HPDE6-E6E7 (cell line): ENCODE data around the gene MCRIP1.
A peak's percentile ranks its signal among the peaks of the same experiment; 100 is the strongest.
"Not testable (repeated sequence)": the region's sequence is repeated elsewhere in the genome, so short reads cannot be mapped to it uniquely, and the experiment has no call there.

Source experiments
- DNase-seq: peaks from one replicate; pipeline ENCODE4 v3.0.0; 2011; ENCODE audit warnings: missing footprints; ENCODE audit errors: extremely low spot score

MCRIP1 gene

DNA sequence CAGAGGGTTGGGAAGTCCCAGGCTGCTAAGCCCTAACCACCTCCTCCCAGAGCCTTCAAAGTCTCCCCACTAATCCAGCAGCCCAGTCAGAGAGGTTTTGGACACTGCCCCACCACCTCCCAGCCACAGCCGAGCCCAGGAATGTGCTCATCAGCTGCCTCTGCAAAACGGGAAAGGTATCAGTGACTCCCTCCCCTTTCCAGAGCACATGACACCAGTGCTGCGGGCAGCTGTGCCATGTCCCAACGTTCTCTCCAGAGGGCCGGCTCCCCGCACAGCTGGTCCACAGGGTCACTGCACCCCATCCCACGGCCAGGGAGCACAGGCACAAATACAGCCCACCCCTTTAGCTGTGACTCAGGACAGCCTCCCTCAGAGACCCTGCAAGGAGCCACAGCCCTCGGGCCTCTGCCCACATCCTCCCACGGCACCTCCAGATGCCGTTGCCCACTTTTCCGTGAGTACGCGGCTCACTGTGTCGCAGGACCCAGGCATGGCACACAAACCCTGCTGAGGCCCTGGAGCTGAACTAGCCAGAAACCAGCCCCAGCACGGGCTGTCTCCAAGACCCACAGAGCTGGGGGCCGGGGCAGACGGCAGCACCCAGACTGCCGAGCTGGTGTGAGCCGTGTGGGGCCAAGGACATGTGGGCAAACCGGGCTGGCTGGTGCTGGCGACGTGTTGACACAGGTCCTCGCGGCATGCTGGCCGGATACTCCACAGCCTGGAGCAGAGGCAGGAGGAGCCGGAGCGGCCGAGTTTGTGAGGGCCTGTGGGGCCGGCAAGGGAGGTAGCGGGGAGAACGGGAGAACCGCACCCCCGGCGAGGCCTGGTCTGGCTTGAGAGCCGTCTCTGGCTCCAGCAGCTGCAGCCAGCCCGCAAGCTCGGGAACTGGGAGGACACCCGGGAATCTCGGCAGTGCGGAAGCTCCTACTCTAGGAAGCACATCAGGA is 8.0 kb upstream of the MCRIP1 start:
- DNase-seq: peak; percentile 92

DNA sequence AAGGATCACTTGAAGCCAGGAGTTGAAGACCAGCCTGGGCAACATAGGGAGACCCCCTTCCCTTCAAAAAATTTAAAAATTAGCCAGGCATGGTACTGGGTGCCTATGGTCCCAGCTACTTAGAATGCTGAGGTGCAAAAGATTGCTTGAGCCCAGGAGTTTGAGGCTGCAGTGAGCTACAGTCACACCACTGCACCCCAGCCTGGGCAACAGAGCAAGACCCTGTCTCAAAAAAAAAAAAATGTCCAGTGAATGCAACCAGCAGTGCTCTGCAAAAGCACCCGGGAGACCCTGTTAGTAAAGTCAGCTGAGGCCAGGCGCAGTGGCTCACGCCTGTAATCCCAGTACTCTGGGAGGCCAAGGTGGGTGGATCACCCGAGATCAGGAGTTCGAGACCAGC is 7.0 kb upstream of the MCRIP1 start:
- not testable (repeated sequence) for DNase-seq

DNA sequence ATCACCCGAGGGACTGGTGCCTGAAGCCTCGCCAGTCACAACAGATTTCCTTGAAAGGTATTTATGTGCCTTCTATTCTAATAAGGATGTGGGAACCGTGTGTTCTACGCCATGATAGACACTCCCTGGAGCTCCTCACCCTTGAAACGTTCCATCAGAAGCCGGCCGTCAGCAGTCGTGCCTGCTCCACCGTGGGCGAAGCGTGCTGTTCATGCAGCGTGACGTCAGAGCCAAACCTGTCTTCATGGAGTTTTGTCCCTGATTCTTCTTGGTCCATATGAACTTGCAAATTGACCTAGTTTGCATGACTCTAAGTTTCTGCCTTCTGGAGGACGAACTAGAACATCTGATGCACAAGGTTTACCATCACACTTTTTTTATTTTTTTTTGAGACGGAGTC is 6.2 kb upstream of the MCRIP1 start:
- no peak for DNase-seq

DNA sequence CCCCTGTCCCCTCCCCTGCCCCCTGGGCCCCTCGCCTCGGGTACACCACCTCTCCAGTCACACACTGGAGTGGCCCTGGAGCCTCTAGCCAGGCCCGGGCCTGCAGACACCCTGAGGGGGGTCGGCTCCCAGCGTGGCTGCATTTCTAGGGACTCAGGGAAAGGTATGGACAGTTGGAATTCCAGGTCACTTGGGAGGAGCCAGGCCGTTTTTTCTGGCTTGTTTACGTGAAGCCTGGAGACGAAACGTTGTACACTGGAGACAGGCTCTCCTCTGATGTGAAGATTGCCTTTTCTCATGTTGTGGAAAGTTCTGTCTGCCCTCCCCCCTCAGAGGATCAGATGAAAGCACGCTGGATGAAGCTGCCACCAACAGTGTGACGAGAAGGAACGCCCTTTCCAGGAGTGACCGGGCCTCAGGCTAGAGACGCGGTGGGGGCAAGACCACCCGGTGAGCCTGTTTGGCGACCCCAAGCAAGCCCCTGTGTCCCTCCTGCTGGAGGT is 5.7 kb upstream of the MCRIP1 start:
- no peak for DNase-seq

DNA sequence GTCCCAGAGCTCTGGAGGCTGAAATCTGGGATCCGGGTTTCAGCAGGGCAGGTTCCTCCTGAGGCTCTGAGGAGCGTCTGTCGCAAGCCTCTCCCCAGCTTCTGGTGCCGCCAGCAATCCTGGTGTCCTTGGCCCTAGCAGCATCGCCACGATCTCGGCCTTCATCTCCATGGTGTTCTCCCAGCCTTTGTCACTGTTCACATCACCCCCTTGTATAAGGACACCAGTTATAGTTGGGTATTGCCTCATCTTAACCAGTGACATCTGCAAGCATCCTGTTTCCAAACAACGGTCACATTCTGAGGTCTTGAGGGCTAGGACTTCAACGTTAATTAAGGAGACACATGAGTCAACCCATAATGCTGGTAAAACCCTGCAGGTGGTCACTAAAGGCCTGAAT is 4.5 kb upstream of the MCRIP1 start:
- DNase-seq: no peak

- DNase-seq: no peak
Observed at GRCh38 chr17:81834831-81835267, 1.8 kb upstream of the MCRIP1 start, which contains the start of gene PPP1R27. Gene PPP1R27 (minus strand): TSS chr17:81835050. CDS start chr17:81834953, 97 bp downstream.

- no peak for DNase-seq
Observed at GRCh38 chr17:81833921-81834830, 1.1 kb upstream of the MCRIP1 start.

DNA sequence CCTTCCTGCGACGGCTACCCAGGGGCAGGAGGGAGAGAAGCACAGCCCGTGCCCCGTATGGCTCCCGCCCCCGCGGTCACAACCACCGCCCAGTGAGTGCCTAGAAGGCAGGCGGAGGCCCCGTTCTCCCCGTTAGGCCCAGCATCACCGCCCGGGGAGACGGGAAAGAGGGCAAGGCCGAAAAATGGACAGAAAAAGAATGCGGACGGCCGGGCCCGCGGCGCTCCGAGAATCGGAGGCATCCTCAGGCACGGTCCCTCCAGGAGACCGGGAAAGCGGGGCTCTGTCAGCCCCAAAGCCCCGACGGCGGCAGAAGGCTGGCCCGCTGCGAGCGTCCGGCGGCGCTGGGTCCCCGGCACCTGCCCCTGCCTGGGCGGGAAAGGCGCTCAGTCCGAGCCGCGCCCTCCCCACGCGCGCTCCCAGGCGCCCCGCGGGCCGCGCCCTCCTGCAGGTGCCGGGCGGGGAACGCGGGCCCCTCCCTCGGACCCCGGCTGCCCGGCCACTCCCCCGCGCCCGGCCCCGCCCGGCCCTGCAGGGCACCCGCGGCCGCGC is 407 bp downstream of the MCRIP1 start:
- no peak for DNase-seq

- DNase-seq: no peak
Observed at GRCh38 chr17:81831957-81832607, 1.0 kb downstream of the MCRIP1 start.

DNA sequence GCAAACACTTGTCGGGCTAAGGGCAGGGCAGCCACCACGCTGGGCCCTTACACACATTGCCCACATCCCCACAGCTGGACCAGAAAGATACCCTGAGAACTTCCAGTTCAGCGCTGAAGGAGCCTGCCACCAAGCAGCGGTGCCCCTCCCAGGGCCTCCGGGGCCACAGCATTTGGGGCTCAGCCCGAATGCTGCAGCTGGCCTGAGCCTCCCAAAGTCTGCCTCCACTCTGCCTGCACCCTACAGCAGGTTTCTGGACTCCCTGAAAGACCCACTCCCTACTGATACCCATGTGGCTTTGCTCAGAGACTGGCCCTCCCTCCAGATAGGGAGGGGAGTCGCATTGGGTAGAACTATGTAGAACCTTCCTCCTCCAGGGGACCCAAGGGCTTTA is 1.5 kb downstream of the MCRIP1 start:
- DNase-seq: no peak

DNA sequence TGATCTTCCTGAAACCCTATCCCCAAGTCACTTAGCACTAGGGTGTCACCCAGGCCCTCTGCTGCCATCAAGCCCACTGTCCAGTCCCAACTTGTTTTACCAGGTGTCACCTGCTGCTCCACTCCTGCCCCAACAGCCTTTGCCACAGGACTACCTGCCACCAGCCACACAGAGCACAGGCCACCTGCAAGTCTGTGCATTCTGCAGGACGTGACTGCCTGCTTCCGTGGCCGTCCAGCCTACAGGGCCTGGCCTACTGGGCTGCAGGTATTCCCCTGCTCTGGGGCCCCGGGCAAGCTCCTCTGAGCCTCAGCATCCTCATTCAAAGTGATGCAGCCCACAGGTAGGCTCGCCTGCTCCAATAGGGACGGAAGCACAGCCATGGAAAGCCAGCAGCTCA is 3.2 kb downstream of the MCRIP1 start:
- no peak for DNase-seq

- DNase-seq: no peak
Observed at GRCh38 chr17:81828656-81829055, 4.4 kb downstream of the MCRIP1 start.

GRCh38 chr17:81825841-81826466 is 7.1 kb downstream of the MCRIP1 start:
- no peak for DNase-seq

GRCh38 chr17:81824595-81824994 is 8.5 kb downstream of the MCRIP1 start:
- DNase-seq: no peak

GRCh38 chr17:81823820-81824550 is 9.1 kb downstream of the MCRIP1 start:
- DNase-seq: no peak

- DNase-seq: no peak
Observed at GRCh38 chr17:81822996-81823819, 9.9 kb downstream of the MCRIP1 start.

DNA sequence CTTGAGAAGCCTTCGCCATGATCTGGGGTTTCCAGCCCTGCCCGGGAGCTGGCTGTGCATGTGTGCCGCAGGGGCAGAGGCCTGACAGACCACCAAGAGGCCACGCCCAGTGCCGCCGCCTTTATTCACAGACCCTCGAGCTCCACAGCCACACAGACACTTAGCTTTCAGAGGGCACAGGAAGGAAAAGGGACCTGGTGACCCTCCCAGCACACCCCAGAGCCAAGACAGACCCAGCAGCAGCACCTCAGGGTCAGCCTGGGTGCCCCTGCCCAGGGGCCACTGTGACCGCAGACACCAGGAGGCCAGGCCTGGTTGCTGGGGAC is 10.8 kb downstream of the MCRIP1 start:
- no peak for DNase-seq

DNA sequence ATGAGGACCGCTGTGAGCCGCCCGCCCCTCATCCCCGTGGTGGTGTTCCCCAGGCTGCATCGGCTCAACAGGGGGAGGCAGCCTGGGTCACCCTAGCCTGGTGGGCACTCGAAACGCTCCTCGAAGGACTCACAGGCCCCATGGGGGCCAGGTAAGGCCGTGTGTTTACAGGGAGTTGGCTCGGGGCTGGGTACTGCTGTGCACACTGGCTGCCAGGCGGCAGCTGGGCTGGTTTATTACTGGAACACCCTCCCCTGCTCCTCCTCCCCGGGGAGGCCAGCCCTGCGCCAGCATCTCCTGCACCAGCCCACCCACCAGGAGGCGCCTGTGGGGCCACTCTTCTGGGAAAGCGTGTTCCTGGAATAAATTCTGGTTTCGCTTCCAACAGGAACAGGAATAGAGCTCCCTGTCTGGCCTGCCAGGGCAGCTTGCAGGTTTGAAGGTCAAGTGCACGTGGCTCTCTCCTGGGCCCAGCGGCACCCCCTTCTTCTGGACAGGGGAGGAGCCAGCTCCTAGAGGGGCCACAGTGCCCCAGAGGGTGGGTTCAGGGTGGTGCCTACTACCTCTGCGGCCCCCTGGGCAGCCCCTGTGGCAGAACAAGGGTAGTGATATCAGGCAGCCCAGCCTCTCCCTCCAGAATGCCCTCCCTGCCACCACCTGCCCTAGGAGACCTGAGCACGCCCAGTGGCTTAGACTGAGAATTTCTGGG is 11.3 kb downstream of the MCRIP1 start:
- DNase-seq: peak; percentile 81

DNA sequence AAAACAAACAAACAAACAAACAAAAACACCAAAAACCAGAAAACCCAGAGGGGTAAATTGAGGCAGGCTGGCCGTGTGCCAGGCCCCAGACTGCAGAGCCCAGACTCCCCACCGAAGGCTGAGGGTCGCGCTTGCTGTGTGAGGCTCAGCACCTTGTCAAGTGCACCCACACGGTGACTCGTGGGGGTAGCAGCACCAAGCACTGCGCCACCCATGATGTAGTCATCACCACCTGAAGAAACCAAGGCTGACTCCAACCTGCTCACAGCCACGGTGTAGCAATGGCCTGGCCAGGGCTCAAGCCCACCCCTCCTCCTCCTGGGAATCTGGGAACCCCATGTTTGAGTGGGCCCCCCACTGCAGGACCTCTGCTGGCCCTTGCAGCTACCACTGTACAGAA is 11.9 kb downstream of the MCRIP1 start:
- no peak for DNase-seq
